8988T (cell line): ENCODE measurements around the gene HSPB8.

ENCODE experiments used
- DNase-seq: peaks from one replicate; pipeline ENCODE4 v3.0.0; 2011

Gene HSPB8, protein sequence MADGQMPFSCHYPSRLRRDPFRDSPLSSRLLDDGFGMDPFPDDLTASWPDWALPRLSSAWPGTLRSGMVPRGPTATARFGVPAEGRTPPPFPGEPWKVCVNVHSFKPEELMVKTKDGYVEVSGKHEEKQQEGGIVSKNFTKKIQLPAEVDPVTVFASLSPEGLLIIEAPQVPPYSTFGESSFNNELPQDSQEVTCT

DNA sequence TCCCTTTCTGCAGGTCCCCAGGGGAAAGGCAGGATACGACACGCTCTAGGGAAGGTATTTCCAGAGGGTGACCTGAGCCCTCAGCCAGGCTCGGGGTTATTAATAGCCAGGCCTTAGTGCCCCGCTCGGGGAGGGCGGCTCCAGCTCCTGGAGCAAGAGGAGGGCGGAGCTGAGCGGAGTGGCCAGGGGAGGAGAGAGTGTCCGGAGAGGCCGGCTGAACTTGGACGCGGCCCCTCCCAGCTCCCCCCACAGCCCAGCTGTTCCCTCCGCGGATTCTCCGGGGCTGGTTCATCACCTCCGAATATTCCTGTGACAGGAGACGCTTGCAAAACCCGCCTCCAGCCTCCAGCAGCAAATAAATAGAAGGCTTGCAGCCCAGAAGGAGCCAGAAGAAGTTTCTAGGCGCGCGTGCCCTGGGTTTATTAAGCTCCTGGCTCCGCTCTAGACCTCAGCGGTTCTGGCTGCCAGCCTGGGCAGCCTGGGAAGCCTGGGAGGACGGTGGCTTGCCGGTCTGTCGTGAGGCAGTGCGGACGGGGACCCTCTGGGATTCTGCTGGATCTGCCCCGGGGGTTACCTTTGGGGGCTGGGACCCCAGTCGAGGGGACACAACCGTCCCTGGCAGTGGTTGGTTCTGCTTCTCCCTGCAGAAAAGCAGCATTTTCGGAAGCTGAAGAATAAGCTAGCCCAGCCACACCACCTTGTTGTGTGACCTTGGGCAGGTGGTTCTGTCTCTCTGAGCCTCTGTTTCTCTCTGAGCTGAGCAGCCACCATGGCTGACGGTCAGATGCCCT lies at the start of gene HSPB8:
Gene HSPB8 (plus strand): TSS at position 388 of the 791 bp plus-strand sequence. CDS start 382 bp downstream, at position 770.
- peak; percentile 57 for DNase-seq

DNA sequence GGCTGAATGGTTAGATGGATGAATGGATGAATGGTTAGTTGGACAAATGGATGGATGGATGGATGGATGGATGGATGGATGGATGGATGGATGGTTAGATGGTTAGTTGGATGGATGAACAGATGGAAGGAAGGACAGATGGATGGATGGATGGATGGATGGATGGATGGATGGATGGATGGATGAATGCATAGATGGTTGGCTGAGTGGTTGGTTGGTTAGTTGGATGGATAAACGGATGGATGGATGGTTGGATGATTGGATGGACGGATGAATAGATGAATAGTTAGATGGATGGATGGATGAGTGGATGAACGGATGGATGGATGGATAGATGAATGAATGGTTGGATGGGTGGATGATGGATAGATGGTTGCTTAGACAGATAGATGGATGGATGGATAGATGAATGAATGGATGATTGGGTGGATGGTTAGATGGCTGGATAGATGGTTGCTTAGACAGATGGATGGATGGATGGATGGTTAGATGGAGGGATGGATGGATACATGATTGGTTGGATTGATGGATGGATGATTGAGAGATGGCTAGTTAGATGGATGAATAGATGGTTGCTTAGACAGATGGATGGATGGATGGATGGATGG lies 48.8 kb upstream of the HSPB8 start:
- DNase-seq = no peak

DNA sequence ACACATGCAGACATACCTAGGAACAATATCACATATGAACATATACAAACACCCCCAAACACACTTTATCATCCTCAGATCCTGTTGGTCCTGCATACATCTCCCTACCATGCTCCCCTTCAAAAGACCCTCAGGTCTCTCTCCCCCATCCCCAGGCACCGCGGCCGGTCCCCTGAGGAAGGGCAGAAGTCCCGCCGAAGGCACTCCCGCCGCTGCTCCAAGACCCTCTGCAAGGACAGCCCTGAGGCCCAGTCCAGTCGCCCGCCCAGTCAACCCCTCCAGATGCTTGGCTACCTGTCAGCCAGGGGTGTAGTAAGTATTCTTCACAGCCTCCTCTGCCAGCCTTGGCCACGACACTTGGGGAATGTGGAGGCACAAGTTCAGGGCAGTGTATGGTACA lies 48.2 kb upstream of the HSPB8 start:
- no peak for DNase-seq

DNA sequence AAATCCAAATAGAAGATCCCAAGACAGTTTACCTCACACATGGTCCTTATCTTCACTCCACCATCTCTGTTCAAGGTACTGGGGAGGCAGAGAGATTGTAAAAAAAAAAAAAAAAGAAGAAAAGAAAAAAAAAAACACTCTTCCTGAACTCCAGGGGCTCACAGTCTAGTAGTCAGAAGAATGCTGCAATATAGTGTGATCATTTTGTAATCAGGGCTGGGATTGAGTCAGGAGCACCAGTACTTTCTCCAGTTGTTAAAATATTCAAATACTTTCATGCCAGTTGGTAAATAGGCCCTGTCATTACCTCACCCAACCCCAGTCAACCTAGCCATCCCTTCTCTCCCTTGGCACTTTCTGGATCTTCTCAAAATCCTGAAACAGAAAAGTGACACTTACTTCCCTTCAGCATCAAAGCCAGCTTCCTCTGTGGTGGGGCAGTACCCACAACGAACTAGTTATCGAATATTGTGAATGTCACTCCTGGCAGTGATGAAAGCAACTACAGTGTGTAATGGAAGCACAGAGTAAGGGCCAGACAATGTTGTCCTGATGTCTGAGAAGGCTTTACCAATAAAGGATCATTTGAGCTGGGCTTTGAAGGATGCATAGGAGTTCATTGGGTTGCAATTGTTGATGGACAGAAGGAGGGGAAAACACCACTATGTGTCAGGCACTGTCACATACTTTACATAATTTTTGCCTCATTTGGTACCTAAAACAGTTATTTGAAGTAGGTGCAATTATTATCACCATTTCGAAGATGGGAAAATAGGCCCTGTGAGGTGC lies 44.3 kb upstream of the HSPB8 start:
- DNase-seq = no peak

DNA sequence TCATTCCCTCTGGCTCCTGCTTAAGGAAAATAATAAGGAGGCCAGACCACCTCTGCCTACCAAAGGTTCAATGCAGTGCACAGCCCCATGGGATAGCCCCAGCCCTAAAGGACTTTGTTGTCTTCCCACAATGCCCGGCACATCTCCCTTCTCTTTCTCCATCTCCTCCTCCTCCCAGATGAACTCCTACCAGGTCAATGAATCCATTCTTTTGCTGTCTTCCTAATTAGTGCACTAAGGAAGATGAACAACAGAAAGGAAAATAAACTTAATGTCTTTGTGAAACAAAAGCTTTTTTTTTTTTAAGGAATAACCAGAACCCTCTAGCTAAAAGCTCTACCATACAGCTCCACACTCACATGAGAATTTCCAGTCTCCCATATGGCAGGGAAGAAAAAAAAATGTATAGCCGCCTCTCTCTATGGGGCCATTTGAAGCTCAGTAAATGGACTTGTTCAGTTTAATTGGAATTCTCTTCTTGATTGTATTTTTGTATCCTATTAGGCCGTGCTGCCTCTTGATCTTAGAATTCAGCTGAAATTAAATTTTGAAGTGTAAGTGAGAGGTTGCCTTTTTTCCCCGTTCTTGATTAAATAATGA lies 41.8 kb upstream of the HSPB8 start:
- DNase-seq = no peak

DNA sequence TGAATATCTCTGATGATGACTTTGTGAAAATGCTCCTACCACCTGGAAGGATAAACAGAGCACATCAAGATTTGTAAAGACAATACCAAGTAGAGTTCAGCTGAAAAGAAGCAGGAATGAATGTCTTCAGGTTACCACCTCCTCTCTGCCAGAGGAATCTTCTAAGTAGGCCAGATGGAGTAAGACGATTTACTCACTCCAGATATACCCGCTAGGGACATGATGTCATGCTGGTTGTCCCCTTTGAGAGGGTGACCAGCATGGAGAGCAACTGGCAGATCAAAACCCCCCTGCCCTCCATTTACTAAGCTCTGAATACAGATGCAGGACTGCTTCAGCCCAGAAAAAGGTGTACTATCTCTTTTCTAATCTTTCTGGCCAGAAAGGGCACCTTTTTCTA lies 39.3 kb upstream of the HSPB8 start:
- DNase-seq = no peak

DNA sequence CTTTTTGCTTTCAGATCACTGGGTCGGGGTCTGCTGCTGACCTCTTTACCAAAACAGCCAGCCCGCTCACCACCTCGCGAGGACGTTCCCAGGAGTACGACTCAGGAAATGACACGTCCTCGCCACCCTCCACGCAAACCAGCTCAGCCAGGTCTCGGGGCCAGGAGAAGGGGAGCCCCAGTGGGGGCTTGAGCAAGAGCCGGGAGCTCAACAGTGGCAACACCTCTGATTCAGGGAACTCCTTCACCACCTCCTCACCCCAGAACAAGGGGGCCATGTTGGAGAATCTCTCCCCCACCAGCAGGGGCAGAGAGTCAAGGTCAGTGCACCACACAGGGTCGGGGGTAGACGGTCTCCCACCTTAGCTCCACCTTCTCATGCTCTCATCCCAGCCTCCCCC lies 33.4 kb upstream of the HSPB8 start:
- no peak for DNase-seq

DNA sequence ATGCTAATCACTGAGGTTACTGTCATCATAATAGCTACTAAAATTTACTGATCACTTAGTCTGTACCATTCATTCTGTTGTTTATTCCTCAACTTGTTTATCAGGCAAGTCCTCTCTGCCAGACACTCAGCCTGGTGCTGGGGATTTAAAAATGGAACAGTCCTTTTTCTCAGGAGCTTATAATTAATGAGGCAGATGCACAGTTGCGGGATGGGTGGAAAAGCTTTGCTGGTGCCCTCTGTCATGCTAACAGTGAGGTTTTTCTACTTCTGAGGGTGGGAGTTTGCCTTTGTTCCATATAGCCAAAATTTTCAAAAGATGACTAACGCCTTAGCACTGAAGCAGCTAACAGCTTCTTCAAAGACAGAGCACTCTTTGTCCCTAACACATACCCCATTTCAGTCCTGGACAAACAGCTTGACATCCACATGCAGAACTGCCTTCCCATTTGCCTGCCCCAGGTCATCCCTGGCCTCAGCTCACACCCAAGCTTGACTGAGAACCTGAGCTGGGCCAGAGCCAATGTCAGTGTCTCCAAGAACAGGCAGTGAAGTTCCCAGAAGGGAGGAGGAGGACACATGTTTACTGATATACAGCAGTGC lies 30.8 kb upstream of the HSPB8 start:
- no peak for DNase-seq

DNA sequence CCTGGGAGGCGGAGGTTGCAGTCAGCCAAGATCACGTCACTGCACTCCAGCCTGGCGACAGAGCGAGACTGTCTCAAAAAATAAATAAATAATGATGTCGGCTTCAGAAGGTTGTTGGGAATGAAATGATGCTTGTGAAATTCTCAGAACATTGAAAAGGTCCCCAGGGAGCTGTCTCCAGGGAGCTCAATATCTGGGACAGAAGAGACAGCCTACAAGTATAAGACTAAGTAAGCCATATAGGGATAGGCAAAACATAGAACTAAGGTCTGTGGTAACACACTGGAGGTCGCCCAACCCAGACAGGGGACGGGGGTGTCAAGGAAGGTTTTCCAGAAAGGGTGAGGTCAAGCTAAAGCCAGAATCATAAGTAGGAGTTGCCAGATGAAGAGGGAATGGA lies 29.5 kb upstream of the HSPB8 start:
- no peak for DNase-seq

DNA sequence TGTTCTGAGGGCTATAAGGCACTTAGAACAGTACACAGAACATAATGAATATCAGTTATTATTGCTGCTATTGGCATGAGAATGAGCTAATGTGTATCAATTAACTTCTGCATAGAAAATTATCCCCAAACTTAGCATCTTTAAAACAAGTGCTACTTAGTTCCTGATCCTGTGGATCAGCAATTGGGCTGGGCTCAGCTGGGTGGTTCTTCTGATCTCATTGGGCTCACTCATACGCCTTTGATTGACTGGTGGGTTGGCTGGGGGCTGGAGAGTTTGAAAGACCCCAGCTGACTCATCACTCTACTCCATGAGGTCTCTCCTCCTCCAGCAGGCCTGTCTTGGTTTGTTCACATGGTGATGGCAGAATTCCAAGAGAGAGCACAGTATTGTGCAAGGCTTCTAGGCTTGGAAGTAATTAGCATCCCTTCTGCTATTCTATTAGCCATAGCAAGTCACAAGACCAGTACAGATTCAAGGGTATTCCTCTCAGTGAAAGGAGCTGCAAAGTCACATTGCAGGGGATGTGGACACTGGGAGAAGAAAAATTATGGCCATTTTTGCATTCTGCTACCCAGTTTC lies 27.2 kb upstream of the HSPB8 start:
- DNase-seq = no peak

DNA sequence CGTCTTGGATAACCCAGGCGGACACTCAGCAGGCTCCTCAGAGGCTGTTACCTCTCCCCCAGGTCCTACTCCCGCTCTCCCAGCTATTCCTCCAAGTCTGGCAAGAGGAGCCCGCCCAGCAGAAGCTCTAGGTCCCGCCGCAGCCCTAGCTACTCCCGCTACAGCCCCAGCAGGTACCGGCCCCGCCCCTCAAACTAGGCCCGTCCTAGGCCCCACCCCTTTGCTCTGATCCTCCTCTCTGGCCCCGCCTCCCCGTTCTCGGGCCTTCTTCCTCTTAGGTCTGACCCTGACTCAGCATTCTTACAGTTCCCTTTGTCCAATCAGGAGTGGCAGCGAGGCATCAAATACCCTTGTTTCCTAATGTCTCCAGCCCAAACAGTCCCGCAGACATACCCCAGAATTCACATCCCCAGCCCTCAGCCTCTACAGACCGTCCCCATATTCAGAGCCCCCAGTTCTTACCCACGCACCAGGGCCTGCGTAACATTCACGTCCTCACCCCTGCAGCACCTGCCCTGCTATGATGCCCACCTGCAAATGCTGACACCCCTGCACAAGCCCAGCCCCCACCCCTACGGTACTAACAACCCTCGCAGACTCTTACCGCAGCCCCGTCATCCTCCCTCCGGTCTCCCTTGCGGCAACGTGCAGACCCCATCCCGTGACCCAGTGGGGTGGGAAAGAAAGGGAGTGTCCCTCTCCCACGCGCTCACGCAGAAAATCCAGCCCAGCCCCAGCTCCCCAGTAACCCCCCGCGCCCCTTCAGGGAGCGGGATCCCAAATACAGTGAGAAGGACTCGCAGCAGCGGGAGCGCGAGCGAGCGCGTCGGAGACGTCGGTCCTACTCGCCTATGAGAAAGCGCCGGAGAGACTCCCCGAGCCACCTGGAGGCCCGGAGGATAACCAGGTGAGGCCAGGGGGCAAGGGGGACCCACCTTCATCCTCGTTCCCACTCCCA lies 25.0 kb upstream of the HSPB8 start:
- no peak for DNase-seq

DNA sequence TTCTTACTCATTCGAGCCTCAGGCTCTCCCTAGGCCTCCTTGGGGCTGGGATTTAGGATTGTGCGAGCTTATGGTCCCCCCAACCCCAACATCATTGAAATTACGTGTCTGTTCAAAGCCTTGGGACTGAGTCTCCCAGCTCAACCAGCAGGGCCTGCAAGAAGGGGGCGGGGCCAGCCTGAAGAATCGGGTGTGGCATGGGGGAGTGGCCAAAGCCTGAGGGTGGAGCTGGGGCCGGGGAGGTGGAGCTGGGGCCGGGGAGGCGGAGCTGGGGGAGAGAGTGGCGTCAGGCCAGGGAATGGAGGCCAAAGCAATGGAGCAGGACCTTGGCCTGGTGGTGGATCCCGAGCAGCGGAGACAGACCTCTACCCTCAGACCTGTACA lies 24.3 kb upstream of the HSPB8 start:
- DNase-seq = no peak

DNA sequence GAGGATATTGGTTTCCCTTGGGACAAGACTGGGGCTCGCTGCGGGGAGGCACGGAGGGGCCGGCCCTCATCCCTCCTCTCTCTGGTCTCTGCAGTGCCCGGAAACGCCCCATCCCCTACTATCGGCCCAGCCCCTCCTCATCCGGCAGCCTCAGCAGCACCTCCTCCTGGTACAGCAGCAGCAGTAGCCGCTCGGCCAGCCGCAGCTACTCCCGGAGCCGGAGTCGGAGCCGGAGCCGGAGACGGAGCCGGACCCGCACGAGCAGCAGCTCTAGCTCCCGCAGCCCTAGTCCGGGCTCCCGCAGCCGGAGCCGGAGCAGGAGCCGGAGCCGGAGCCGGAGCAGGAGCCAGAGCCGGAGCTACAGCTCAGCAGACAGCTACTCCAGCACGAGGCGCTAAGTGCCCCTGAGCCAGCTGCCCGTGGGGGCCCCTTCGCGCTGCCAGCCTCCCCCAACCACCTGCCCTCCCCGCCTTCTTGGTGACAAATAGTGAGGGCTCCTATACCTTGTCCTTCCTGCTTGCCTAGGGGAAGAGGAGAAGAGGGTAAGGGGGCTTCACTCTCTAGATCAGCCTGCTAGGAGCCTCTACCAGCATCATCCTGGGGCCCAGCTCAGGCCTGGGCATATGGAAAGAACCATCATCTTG lies 22.2 kb upstream of the HSPB8 start:
- no peak for DNase-seq

DNA sequence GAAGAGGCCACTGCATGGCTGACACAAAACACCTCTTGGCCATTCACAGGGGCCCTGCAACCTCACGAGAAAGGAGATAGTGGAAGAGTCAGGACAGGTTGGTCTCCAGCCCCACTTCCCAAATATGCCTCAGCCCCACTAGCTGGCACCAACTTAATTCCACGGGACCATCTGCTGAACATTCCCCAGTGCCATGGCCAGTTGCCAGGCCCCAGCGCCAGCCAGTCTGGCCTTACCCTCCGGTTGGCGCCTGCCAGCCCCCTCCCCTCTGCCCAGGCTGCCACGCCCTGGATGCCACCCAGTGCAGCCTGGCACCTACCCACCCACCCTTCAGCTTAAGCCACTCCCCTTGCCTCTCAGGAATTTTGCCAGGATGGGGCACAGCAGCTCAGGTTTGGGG lies 21.2 kb upstream of the HSPB8 start:
- no peak for DNase-seq

DNA sequence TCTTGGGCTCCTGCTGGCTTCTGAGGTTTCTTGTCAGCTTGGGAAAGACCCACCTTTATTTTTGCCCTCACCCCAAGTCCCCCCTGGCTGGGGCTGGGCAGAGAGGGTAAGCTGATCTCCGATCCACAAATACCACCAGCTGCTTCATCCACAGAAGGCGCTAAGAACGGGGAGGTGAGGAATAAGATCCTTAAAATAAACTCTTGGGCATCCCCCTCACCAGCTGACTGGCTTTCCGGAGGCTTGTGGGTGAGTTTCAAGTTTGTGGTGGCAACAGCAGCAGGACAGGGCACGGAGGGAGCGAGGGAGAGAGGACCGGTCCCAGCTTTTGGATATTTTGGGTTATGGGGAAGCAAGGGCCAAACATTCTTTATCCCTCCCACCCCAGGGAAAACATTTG lies 20.8 kb upstream of the HSPB8 start:
- DNase-seq = no peak

DNA sequence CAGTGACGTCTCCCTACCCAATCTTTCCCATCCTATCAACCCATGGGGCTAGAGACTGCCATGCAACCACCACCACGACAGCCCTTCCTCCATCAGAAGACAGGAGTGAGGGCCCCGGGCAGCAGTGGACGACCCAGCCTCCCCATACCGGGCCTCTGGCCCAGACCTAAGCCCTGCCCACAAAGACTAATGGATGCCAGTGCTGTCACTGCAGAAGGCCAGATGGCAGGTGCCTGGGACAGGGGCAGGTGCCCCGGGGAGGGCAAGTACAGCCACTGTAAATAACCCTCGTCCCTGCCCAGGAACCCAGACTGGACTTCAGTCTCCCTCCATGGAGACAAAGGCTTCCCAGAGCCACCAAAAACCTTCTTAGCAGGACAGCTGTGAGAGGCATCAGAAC lies 20.3 kb upstream of the HSPB8 start:
- DNase-seq = no peak

DNA sequence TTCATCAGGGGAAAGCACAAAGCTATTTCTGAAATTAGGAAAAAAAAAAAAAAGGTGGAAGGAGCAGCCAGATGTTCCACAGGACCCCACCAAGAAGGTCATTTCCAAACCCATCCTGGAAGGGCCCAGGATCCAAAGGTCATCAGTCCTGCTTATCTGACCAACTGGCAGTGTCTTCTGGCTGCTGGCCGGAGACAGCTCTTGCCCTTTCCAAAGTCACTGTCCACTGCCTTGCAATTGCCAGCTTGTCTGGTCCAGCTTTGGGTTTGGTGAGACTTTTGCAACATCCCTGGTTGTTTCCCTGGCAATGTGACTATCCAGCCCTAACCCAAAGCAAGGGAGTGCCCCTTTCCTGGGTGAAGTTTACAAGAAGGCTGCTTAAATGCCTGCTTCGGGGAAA lies 18.9 kb upstream of the HSPB8 start:
- DNase-seq = no peak

DNA sequence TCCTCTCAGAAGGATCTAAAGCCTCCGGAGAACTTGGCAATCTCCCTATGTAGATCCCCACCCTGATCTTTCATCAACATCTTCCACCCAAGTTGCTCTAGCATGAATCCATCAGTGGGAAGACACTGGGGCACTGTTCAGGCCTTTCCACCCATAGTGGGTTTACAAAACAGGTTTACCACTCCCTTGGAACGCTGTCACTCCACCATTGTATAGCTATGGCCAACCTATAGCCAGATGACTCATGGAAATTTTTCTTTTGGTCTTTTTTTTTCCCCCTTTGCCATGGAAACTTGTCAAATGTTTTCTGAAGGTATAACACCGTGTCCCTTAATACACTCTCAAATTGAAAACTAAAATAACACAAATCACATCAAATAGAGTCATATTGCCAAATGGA lies 10.8 kb upstream of the HSPB8 start:
- DNase-seq = no peak

DNA sequence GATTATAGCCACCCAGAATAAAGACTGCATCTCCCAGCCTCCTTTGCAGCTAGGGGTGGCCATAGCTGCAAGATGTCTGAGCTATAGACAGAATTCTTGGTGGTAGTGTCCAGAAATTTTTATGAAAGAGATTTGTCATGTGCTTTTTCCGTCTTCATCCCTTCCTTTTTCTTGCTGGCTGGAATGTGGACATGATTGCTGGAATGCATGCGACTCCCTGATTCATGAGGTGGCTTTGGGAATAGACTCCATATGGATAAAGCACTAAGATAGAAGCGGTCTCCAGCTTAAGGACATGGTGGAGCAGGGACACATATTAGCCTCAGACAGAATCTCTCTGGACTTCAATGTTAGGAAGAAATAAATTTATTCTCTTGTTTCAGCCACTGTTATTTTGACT lies 10.0 kb upstream of the HSPB8 start:
- no peak for DNase-seq

DNA sequence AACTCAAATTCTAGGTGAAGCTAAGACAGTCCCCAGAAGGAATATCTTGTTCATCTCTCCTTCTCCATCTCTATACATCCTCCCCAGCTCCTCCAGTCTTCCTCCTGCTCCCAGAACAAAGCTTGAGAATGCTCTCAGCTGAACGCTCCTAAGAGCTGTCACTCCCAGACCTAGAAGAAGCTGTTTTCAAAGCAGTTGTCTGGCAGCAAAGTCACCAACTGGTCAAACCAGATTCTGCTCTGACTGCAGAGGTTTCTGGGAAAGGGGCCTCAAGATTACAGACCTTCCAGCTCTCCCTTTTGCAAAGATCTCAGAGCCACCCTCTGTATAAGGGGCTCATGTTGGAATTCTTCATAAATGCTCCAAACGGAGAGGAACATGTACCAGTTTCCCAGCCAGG lies 9.6 kb upstream of the HSPB8 start:
- no peak for DNase-seq

DNA sequence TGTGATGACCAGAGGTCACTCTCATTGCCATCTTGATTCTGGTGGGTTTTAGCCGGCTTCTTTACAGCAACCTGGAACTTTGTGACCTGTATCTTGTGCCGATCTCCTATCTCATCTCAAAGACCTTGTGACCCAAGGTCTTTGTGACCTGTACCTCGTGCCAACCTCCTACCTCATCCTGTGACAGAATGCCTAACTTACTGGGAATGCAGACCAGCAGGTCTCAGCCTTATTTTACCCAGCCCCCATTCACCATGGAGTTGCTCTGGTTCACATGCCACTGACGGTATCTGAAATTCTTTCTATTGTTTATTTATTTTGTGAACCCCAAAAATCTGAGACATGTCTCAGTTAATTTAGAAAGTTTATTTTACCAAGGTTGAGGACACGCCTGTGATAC lies 7.4 kb upstream of the HSPB8 start:
- DNase-seq = no peak
